Keratinocyte (primary cell): ENCODE measurements around the gene WDR4.

Experiments used
- CTCF ChIP-seq, 3 experiments: IDR thresholded peaks in 1 of 3; conservative IDR thresholded peaks in 1 of 3; optimal IDR thresholded peaks in 1 of 3; 2 replicates in 2 of 3; 3 replicates in 1 of 3; pipeline versions ENCODE3 to v1.5.1; 2011; ENCODE audit warnings: low read length in 3 of 3, mild to moderate bottlenecking in 3 of 3, moderate library complexity in 2 of 3, control low read depth in 1 of 3, inconsistent platforms in 1 of 3; ENCODE audit not compliant: insufficient read depth in 2 of 3; ENCODE audit errors: extremely low read depth in 1 of 3
- EZH2 ChIP-seq: IDR thresholded peaks from one replicate; pipeline ENCODE4 v1.6.1; 2012; ENCODE audit warnings: inconsistent platforms, mild to moderate bottlenecking, low read length, moderate library complexity

- TF ChIP-seq CTCF (optimal IDR thresholded peaks at IDR 0.05 in 1 of 3, IDR thresholded peaks at IDR 0.05 in 1 of 3, conservative IDR thresholded peaks at IDR 0.05 in 1 of 3; ENCODE audit: extremely low read depth in 1 of 3, insufficient read depth in 2 of 3, low read length in 3 of 3) (no peak), EZH2 (no peak)
These were observed 23.4 kb downstream of the WDR4 start for GRCh38 chr21:42855937-42856335.
